ENCODE data around the gene ZNF438. TPM values are rescaled to one million over a fixed set of nuclear protein-coding genes. Genes with fewer than 3 reads are reported as not detected.
"Not testable (repeated sequence)": the region's sequence is repeated elsewhere in the genome, so short reads cannot be mapped to it uniquely, and the experiment has no call there.

The ZNF438 gene
- polyA plus RNA-seq, 3 donors from 2014 or later: 1.6 to 5.0 (median 3.4) TPM

DNA sequence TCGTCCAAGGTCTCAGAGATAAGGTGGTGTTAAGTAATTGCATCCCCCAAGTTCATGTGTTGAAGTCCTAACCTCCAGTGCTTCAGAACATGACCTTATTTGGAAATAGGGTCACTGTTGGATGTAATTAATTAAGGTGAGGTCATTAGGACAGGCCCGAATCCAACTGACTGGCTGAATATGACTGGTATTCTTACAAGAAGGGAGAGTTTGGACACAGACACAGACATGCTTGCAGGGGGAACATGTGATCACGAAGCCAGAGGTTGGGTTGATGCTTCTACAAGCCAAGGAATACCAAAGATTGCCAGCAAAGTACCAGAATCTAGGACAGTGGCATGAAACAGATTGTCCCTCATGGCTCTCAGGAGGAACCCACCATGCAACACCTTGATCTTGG lies 228.6 kb downstream of the ZNF438 start:
- H3K4me3 Mint-ChIP-seq: no peak overlapping the region
- H3K9me3 Mint-ChIP-seq: no peaks in the 10 kb centered on the region

DNA sequence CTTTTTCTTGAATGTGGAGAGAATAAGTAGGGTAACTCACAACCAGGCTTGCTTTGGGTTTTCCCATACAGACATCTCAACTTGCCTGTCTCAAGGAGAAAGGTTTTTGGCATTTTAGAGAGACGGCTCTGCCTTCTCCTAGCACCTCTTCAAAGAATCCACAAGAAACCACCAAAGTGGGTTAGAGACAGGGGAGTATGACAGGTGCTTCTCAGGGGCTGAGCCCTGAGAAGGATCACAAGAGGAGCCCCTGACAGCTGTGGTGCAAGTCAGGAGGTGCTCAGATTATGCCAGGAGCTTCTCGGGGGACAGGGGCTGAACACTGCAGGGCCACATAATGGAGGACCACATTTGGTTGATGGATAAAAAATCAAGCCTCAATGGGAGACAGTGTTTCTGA lies 231.3 kb downstream of the ZNF438 start:
- Mint-ChIP-seq H3K36me3 (no peaks in the 10 kb centered on the region), H3K9me3 (no peaks in the 10 kb centered on the region), H3K27me3 (ENCODE audit: low read depth in 3 of 3) (peaks cover 0 to 2% (median 0%) of the 10 kb centered on the region in 3 donors), H3K4me1 (no peaks in the 10 kb centered on the region), H3K27ac (no peak overlapping the region), H3K4me3 (no peak overlapping the region)
- DNase-seq: no peak

More for the DNA sequence above, 228.6 kb downstream of the ZNF438 start:
- H3K27me3 Mint-ChIP-seq (ENCODE audit: low read depth in 3 of 3): peaks cover 0 to 2% (median 0%) of the 10 kb centered on the region in 3 donors
- no peak for DNase-seq
- no peak overlapping the region for H3K27ac Mint-ChIP-seq
- H3K4me1 Mint-ChIP-seq: no peaks in the 10 kb centered on the region
- H3K36me3 Mint-ChIP-seq: no peaks in the 10 kb centered on the region

DNA sequence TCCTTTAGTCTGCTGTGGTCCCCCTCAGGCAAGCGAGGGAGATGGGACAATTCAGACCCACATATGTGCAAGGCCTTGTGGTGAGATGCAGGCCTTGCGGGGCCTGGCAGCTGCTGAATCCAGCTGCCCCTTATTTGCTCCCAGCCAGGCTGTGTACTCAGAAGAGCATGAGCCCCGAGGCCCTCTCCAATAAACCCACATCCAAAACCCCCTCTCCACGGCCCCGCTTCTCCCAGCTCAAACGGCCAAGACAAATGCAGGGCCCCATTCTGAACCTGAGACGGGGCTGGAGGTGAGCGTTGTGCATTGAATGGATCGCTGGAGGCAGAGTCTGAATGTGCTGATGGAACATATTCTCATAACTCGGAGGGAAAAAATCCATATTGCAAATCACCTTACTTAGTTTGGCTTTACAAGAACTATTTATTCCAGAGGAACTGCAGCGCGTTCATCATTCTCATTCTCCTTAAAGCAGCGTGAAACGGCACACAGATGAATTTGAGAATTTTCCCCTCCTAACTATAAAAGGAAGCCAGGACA lies 232.9 kb downstream of the ZNF438 start:
- H3K36me3 Mint-ChIP-seq: no peaks in the 10 kb centered on the region
- H3K27me3 Mint-ChIP-seq (ENCODE audit: low read depth in 3 of 3): peaks cover 0 to 2% (median 0%) of the 10 kb centered on the region in 3 donors
- H3K9me3 Mint-ChIP-seq: no peaks in the 10 kb centered on the region
- no peaks in the 10 kb centered on the region for H3K4me1 Mint-ChIP-seq
- no peak overlapping the region for H3K4me3 Mint-ChIP-seq
- H3K27ac Mint-ChIP-seq: no peak overlapping the region
- no peak for DNase-seq

DNA sequence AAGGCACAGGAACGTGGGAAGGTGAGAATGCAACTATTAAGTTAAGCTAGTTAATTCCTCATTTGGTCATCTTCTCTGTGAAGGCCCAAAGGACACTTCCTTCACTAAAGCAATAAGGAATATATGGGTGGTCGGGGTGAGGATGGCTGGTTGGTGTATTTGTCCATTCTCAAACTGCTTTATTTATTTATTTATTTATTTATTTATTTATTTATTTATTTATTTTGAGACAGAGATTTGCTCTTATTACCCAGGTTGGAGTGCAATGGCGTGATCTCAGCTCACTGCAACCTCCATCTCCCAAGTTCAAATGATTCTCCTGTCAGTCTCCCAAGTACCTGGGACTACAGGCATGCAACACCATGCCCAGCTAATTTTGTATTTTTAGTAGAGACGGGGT lies 236.6 kb downstream of the ZNF438 start:
- not testable (repeated sequence) for H3K9me3 Mint-ChIP-seq; H3K36me3 Mint-ChIP-seq; H3K27me3 Mint-ChIP-seq (ENCODE audit: low read depth in 3 of 3); DNase-seq; H3K27ac Mint-ChIP-seq; H3K4me3 Mint-ChIP-seq
- peaks cover 9 to 17% of the 10 kb centered on the region in 2 donors for H3K4me1 Mint-ChIP-seq

Measured in immature natural killer cell (primary cell).